ENCODE results near the gene STIP1.

DNA sequence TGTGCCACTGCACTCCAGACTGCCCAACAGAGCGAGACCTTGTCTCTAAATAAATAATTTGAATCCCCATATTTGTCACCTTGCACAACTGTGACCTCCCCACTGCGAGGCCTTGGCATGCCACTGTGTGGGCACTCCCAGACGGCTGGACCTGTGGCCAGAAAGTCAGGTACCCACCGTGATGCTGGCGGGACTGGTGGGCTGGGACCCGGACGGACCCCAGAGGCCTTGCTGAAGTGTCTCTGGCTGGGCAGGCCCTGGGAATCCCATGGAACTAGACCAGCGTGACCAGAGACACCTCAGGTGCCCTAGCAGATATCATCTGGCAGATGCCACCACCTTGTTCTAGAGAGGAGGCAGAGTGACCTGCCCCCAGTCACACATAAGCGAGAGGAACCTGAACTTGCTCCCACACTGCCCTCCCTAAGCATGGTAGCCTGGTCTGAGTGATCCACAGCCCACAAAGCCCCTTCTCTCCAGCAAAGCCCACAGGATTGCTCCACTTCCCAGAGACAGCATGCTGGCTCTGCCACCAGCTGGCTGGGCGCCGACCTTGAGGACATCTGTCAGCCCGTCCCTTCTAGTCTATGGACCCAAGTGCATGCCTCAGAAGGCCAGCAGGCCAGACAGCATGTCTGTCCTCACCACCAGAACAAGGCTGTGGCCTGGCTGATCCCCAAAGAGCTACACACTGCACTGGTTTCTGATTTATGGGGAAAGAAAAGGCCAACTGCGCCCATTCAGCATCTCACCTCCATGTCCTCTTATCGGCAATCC lies 29.5 kb upstream of the STIP1 start:
- TF ChIP-seq POLR2AphosphoS5 (IDR thresholded peaks at IDR 0.05; ENCODE audit: low read depth, low read length), result no peak
- TF ChIP-seq YY1 (IDR thresholded peaks at IDR 0.05; ENCODE audit: low read depth, low read length), result no peak
- no peak for TF ChIP-seq EP300 (IDR thresholded peaks at IDR 0.05; ENCODE audit: borderline replicate concordance in 1 of 2, low read depth in 2 of 2, low read length in 2 of 2)
- no peak for TF ChIP-seq EZH2 (IDR thresholded peaks at IDR 0.05; ENCODE audit: low read depth, low read length, severe bottlenecking)
- TF ChIP-seq BCL11A (IDR thresholded peaks at IDR 0.05; ENCODE audit: low read depth in 2 of 2, low read length in 2 of 2), result no peak
- no peak for TF ChIP-seq CTCF (IDR thresholded peaks at IDR 0.05; ENCODE audit: control extremely low read depth in 1 of 3, insufficient read depth in 1 of 3, low read depth in 1 of 3, low read length in 3 of 3)
- no peak for TF ChIP-seq CEBPB (IDR thresholded peaks at IDR 0.05; ENCODE audit: low read depth, low read length)
- TF ChIP-seq EGR1 (IDR thresholded peaks at IDR 0.05; ENCODE audit: borderline replicate concordance, low read depth, low read length), result no peak
- TF ChIP-seq HDAC2 (IDR thresholded peaks at IDR 0.05; ENCODE audit: borderline replicate concordance in 1 of 2, low read depth in 2 of 2, low read length in 2 of 2), result no peak
- TF ChIP-seq RBBP5 (IDR thresholded peaks at IDR 0.05; ENCODE audit: borderline replicate concordance, low read depth, low read length), result no peak
- TF ChIP-seq POLR2A (IDR thresholded peaks at IDR 0.05; ENCODE audit: control extremely low read depth in 1 of 2, low read depth in 2 of 2, low read length in 2 of 2), result no peak
- TF ChIP-seq MAFK (IDR thresholded peaks at IDR 0.05; ENCODE audit: low read depth, low read length), result no peak

Measured in H1 (cell line).